HG02571 (cell line): Measurements from ENCODE around the gene SCAP.

Source experiments
- ATAC-seq: cut with Tn5 transposase; IDR thresholded peaks from one replicate; pipeline ENCODE4 v1.9.1; 2021; ENCODE audit warnings: mild to moderate bottlenecking, moderate library complexity; ENCODE audit not compliant: unreplicated experiment

The SCAP gene

GRCh38 chr3:47416041-47416440, 59.7 kb downstream of the SCAP start:
- no peak for ATAC-seq

DNA sequence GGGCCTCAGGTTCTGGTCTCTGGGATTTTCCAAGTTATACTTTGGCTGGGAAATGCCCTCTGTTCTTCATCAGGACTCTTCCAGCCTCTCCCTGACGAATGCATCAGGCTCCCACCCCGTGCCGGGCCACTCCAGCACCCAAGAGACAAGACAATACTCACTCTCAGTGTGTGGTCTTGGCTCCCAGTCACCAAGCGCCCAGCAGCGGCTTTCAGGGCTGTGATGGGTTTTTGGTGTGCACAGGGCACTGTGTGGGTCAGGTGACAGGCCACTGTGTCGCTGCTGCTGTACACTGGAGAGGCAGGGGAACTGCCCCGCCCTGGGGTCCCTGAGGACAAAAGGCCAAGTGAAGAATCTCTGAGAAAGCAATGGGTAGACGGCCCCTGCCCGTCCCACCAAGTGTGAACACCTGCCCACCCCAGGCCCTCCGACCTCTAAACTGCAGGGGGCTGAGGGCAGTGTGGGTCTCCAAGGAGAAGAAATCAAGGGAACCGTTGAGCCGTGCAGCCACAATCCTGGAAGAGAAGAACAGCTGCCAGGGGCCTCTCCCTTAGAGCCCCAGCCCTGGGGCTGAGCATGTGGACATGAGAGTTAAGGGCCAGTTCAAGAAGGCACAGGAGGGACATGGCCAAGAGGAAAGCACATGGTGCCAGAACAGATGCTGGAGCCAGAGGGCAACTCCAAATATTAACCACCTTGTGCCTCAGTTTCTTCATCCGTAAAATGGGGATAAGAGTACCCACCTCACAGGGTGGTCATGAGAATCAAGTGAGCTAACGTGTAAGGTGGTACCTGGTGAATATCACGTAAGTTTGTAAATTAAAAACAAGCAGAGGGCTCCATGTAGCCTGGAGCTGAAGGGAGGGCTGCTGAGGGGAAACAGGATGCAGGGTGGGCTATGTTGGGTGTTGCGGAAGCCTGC, 60.8 kb downstream of the SCAP start:
- ATAC-seq, result no peak

GRCh38 chr3:47414161-47414564, 61.6 kb downstream of the SCAP start:
- no peak for ATAC-seq

- no peak for ATAC-seq
These were observed 62.0 kb downstream of the SCAP start for GRCh38 chr3:47413751-47414150.

DNA sequence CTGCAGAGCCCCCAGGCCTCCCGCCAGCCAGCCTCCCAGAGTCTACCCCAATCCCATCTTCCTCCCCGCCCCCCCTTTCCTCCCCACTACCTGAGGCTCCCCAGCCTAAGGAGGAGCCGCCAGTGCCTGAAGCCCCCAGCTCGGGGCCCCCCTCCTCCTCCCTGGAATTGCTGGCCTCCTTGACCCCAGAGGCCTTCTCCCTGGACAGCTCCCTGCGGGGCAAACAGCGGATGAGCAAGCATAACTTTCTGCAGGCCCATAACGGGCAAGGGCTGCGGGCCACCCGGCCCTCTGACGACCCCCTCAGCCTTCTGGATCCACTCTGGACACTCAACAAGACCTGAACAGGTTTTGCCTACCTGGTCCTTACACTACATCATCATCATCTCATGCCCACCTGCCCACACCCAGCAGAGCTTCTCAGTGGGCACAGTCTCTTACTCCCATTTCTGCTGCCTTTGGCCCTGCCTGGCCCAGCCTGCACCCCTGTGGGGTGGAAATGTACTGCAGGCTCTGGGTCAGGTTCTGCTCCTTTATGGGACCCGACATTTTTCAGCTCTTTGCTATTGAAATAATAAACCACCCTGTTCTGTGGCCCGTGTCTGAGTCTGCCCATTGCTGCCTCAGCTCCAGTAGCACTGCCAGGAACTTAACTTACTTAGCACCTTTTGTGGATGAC, 62.8 kb downstream of the SCAP start:
- ATAC-seq, result no peak

GRCh38 chr3:47412453-47412756, 63.3 kb downstream of the SCAP start:
- ATAC-seq, result no peak

- no peak for ATAC-seq
These were observed 63.9 kb downstream of the SCAP start for GRCh38 chr3:47411696-47412452.

DNA sequence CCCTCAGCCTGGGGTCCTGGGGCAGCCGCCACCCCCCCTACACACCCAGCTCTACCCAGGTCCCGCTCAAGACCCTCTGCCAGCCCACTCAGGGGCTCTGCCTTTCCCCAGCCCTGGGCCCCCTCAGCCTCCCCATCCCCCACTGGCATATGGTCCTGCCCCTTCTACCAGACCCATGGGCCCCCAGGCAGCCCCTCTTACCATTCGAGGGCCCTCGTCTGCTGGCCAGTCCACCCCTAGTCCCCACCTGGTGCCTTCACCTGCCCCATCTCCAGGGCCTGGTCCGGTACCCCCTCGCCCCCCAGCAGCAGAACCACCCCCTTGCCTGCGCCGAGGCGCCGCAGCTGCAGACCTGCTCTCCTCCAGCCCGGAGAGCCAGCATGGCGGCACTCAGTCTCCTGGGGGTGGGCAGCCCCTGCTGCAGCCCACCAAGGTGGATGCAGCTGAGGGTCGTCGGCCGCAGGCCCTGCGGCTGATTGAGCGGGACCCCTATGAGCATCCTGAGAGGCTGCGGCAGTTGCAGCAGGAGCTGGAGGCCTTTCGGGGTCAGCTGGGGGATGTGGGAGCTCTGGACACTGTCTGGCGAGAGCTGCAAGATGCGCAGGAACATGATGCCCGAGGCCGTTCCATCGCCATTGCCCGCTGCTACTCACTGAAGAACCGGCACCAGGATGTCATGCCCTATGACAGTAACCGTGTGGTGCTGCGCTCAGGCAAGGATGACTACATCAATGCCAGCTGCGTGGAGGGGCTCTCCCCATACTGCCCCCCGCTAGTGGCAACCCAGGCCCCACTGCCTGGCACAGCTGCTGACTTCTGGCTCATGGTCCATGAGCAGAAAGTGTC, 64.7 kb downstream of the SCAP start:
- ATAC-seq, result no peak

DNA sequence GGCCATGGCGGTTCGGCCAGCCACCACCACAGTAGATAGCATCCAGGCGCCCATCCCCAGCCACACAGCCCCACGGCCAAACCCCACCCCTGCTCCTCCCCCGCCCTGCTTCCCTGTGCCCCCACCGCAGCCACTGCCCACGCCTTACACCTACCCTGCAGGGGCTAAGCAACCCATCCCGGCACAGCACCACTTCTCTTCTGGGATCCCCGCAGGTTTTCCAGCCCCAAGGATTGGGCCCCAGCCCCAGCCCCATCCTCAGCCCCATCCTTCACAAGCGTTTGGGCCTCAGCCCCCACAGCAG, 65.4 kb downstream of the SCAP start:
- ATAC-seq, result no peak

DNA sequence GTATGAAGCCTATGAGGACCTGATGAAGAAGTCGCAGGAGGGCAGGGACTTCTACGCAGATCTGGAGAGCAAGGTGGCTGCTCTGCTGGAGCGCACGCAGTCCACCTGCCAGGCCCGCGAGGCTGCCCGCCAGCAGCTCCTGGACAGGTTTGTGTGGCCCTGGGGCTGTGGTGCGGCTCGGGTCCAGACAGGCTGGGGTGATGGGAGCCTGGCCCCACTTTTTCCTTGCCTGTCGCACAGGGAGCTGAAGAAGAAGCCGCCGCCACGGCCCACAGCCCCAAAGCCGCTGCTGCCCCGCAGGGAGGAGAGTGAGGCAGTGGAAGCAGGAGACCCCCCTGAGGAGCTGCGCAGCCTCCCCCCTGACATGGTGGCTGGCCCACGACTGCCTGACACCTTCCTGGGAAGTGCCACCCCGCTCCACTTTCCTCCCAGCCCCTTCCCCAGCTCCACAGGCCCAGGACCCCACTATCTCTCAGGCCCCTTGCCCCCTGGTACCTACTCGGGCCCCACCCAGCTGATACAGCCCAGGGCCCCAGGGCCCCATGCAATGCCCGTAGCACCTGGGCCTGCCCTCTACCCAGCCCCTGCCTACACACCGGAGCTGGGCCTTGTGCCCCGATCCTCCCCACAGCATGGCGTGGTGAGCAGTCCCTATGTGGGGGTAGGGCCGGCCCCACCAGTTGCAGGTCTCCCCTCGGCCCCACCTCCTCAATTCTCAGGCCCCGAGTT, 65.9 kb downstream of the SCAP start:
- no peak for ATAC-seq

DNA sequence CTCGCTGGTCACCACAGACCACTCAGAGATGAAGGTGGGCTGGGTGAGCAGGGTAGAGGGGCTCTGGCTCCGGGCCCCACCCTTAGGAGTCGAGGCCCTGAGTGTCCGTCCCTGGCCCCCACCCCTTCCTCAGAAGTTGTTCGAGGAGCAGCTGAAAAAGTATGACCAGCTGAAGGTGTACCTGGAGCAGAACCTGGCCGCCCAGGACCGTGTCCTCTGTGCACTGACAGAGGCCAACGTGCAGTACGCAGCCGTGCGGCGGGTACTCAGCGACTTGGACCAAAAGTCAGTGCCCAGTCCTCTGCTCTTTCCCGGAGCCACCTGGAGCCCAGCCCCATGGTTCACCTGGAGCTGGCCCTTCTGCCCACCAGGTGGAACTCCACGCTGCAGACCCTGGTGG, 66.5 kb downstream of the SCAP start:
- ATAC-seq, result no peak

DNA sequence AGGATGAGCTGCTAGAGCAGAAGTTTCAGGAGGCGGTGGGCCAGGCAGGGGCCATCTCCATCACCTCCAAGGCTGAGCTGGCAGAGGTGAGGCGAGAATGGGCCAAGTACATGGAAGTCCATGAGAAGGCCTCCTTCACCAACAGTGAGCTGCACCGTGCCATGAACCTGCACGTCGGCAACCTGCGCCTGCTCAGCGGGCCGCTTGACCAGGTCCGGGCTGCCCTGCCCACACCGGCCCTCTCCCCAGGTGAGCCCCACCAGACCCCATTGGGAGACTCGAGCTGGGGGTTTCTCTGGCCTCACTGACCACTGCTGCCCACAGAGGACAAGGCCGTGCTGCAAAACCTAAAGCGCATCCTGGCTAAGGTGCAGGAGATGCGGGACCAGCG, 66.9 kb downstream of the SCAP start:
- no peak for ATAC-seq

GRCh38 chr3:47407896-47408838, 67.6 kb downstream of the SCAP start:
- no peak for ATAC-seq

DNA sequence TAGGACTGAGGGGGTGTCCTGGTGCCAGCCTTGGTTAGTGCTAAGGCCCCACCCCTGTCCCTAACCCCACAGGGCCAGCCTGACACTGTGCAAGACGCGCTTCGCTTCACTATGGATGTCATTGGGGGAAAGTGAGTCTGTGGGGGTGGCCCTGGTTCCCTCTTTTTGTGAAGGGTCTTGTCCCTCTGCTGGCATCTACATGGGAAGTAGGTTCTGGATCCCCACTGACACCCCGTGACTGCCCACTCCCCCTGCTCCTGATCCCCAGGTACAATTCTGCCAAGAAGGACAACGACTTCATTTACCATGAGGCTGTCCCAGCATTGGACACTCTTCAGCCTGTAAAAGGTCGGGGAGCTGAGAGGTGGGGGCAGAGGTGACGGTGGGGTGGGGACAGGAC, 68.5 kb downstream of the SCAP start:
- ATAC-seq, result no peak

GRCh38 chr3:47406762-47407149, 69.0 kb downstream of the SCAP start:
- no peak for ATAC-seq

DNA sequence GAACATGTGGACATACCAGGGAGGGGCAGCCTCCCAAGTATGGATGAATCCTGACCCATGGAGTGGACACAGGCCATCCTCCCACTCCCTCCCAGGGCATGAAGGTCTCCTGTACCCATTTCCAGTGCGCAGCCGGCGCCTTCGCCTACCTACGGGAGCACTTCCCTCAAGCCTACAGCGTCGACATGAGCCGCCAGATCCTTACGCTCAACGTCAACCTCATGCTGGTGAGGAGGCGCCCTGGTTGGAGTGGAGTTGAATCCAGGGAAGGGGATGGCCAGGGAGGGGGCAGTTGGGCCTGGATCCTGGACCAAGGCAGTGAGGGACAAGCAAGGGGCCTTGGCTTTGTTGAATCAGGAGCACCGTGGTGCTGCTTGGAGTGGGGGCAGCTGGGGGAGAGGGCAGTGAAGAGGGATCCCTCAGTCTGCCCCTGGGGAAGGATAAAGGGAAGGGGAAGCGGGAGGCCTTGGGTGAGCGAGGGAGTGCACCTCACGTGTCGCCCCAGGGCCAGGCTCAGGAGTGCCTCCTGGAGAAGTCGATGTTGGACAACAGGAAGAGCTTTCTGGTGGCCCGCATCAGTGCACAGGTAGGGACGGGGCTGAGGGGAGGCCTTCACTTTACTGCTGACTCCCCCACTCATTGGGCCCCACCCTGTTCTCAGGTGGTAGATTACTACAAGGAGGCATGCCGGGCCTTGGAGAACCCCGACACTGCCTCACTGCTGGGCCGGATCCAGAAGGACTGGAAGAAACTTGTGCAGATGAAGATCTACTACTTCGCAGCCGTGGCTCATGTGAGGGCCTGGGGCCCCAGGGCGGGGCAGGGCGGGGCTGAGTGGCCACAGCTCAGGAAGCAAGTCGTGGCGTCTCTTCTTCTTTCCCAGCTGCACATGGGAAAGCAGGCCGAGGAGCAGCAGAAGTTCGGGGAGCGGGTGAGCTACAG, 69.7 kb downstream of the SCAP start:
- no peak for ATAC-seq

GRCh38 chr3:47404955-47405790, 70.6 kb downstream of the SCAP start:
- no peak for ATAC-seq
